GM21360 (cell line): ENCODE data around the gene TADA1.
"Not testable (repeated sequence)": the region's sequence is repeated elsewhere in the genome, so short reads cannot be mapped to it uniquely, and the experiment has no call there.

Experiments
- ATAC-seq: cut with Tn5 transposase; IDR thresholded peaks from one replicate; pipeline ENCODE4 v1.9.1; 2021; ENCODE audit warnings: mild to moderate bottlenecking, moderate library complexity; ENCODE audit not compliant: unreplicated experiment

TADA1 gene

GRCh38 chr1:166895766-166896165 is 19.7 kb upstream of the TADA1 start:
- no peak for ATAC-seq

DNA sequence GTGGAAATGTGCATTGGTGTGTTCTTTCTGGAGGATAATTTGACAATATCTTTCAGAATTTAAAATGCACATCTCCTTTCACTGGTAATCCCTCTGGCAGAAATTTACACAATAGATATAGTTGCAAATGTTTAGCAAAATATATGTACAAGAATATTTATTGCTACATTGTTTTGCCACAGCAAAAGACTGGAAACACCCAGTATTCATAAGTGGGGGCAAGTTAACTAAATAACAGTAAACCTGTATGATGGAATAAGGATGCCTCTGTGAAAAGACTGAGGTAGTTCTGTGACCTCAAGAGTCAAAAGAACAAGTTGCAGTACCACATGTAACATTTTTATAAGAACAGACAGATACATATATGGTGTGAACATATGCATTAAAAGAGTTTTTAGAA is 13.7 kb upstream of the TADA1 start:
- ATAC-seq: no peak

DNA sequence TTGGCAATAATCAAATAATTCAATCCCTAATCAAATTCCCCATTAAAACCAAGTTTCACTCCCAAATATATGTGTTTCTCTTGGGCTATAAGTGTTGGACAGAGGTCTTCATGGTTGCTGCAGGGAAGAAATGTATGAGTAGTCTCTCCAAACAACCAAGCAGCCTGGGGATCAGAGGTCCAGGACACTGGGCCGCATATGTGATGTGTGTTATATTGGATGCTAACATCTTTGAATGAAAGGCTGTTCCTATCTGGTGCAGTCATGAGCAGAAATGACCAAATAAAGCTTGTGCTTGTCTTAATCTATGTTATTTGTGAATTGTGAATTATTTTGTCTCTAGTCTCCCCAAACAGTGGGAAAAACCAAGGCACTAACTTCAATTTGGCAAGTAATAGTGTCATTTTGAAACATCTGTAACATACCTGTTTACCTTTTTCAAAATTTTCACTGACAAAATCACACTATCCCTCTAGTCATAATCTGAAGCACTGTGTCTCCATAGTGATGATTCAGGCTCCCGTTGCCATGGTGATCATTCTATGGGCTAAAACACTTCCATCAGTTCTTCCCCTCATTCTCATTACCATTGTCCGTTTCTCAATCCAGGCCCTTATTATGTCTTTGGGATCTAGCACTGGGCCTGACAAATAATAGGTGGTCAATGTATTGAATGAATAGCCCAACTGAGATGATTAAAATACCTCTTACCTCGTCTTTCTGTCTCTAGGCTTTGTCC is 12.5 kb upstream of the TADA1 start:
- no peak for ATAC-seq

GRCh38 chr1:166884971-166885370 is 8.9 kb upstream of the TADA1 start:
- no peak for ATAC-seq

- no peak for ATAC-seq
Observed at GRCh38 chr1:166884040-166884642, 8.1 kb upstream of the TADA1 start.

- ATAC-seq: no peak
Observed at GRCh38 chr1:166882893-166883292, 6.8 kb upstream of the TADA1 start.

GRCh38 chr1:166878173-166878917 is 2.3 kb upstream of the TADA1 start:
- not testable (repeated sequence) for ATAC-seq

GRCh38 chr1:166876540-166876838 is 425 bp upstream of the TADA1 start:
- ATAC-seq: no peak

- no peak for ATAC-seq
Observed at GRCh38 chr1:166875302-166875733, 746 bp downstream of the TADA1 start.

- no peak for ATAC-seq
Observed at GRCh38 chr1:166874464-166874863, 1.6 kb downstream of the TADA1 start.

DNA sequence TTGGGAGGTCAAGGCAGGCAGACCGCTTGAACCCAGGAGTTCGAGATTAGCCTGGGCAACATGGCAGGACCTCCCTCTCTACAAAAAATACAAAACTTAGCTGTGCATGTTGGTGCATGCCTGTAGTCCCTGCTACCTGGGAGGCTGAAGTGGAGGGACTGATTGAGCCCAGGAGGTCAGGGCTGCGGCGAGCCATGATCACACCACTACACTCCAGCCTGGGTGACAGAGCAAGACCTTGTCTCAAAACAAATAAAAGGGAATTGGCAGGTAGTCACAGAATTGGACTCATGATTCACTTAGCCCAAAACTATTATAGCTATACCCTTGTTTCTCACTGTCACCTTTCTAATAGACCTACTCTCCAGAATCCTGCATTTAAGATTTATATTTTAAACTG is 5.5 kb downstream of the TADA1 start:
- no peak for ATAC-seq

DNA sequence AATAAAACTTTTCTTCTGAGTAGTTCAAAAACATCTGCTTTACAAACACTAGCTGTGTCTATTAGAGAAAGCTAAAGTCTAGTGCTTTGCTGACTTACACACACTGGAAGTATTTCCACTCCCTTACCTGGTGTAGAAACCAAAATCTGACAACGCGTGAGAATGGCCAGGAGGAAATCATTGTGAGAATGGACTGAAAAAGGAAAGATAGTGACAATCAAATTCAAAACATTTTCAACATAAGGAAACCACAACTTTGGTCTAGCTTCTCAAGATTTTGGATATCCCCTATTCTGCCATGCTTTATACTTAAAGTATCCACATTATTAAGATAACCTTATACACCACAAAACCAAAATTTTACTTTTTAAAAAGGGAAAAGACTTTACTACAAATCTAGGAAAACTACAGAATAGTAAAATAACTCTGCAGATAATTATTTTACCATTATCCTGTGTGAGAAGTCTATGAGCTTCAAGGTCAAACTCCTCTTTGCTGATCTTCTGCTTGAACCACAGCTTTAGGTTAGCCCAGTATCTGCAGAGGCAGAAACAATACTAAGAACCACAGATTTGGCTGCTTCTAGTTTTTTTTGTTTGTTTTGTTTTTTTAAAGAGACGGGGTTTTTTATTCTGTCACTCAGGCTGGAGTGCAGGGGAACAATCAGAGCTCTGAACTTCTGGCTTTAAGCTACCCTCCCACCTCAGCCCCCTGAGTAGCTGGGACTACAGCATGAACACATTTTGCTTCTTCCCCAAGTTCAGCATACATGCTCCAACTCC is 6.6 kb downstream of the TADA1 start:
- no peak for ATAC-seq

DNA sequence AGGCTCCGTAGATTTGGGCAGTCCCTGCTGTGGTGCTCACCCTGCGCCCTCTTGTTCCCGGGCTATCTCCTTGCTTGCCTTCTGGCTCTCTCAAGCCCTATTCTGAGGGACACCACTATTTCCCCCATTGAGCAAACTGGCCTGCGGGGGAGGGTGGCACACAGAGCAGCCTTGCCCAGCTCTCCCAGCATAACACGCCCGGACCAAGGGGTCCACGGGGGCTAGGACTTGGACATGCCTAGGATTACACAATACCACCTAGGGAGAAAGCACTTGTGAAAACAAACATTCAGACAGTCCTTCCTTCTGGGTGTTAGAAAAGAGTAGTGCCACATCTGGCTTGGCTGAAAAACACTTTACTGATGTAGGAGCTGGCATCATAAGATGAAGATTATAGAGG is 7.4 kb downstream of the TADA1 start:
- ATAC-seq: no peak

- ATAC-seq: no peak
Observed at GRCh38 chr1:166865926-166866325, 10.1 kb downstream of the TADA1 start.

GRCh38 chr1:166859597-166859996 is 16.5 kb downstream of the TADA1 start:
- no peak for ATAC-seq

GRCh38 chr1:166858726-166859419 is 17.2 kb downstream of the TADA1 start:
- no peak for ATAC-seq

DNA sequence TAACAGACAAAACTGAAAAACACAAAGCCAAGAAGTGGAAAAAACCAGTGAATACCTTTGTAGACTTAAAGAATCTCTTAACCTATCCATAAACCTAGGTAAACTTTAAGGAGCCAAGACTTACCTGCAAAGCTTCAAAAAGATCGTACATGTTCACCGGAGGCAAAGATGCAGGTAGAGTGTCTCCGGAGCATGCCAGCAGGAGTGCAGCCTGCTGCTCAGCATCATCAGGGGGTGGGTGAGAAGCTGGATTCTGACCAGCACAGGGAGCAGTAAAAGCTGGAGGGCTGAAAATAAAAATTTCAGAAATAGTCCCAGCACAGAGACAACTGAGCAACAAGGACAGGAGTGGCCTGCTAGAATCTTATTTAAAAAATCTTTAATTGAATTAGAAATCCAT is 18.1 kb downstream of the TADA1 start:
- ATAC-seq: no peak

DNA sequence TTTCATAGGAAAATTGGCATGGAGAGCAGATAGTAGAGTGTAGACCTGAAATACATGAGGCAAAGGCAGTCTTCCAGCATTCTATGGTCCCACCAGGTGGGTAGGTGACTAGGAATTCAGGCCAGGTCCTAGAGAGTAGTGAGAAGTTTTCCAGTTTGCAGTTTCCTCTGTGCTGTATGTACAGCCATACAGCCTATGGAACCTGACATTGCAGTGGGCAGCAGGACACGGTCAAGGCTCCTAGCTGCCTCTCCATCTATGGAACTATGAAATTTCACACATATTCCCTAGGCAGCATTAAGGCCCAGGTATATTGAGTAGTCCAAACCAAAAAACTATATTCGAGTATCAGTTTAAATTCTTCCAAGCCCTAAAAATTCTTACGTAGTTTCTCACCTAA is 20.5 kb downstream of the TADA1 start:
- no peak for ATAC-seq

DNA sequence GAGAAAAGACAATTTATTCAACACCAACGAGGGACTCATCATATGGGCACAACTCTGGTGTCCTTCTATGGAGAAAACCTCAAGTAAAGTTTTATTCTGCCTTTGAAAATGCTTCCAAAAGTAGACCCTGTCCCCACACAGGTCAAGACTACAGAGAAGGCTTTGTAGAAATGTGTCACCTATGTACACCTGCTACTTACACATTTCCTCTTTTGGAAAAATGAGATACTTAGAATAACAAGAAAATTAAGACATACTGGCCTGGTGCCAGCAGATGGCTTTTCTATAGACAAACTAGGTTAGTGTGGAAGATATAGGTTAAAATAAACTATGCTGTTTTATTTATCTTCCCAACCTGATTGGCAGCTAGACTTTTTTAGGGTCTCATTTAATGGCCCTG is 23.1 kb downstream of the TADA1 start:
- no peak for ATAC-seq

GRCh38 chr1:166849135-166849534 is 26.9 kb downstream of the TADA1 start:
- no peak for ATAC-seq

GRCh38 chr1:166848193-166848592 is 27.9 kb downstream of the TADA1 start:
- no peak for ATAC-seq
